Smooth muscle cell of the pulmonary artery (primary cell): ENCODE results near the gene ZNF783. TPM values are rescaled to one million over a fixed set of nuclear protein-coding genes. Genes with fewer than 3 reads are reported as not detected.

Experiments used
- total RNA-seq: library from RNA; depleted of rRNA; stranded (reverse); fragments of >200 nt; gene quantifications from 2 replicates; pipeline ENCODE4 v1.2.3, GENCODE V29; 2014

The ZNF783 gene
- 10.6 and 15.7 TPM in 2 replicates for total RNA-seq

DNA sequence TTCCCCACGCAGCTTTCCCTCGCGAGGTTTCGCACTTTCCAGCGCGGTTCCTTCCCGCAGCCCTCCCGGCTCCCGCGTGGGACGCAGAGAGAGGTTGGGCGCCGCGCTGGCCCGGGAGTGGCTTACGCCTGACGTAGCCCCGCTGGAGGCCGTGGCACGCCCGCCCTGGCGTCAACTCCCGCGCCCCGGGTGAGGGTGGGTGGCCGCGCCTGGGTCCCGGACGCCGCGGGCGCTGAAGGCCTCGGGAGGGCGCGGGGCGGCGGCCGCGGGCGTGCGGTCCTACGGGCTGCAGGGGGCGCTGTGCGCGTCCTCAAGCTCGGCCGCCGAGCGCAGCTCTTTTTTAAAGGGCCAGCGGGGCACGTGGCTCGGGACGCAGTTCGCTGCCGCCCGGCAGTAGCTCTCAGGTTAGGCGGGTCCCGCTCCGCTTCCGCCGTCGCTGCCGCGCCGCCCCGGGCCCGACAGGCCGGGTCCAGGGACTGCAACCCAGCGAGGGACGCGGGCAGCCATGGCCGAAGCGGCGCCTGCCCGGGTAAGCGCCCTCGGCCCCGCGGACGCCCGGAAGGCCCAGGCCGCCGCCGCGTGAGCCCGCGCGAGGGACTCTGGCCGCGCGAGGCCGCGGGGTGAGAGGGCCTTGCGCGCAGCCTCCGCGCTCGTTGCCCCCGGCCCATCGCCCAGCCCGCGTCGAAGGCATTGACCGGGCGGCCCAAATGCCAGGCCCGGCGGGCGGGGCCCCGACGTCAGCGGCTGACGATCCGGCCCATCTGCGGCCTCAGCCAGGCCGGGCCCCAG, at the start of gene ZNF783:
ZNF783 (plus strand) TSS at position 368 of the 789 bp plus-strand sequence; CDS start at position 506, 138 bp downstream.

DNA sequence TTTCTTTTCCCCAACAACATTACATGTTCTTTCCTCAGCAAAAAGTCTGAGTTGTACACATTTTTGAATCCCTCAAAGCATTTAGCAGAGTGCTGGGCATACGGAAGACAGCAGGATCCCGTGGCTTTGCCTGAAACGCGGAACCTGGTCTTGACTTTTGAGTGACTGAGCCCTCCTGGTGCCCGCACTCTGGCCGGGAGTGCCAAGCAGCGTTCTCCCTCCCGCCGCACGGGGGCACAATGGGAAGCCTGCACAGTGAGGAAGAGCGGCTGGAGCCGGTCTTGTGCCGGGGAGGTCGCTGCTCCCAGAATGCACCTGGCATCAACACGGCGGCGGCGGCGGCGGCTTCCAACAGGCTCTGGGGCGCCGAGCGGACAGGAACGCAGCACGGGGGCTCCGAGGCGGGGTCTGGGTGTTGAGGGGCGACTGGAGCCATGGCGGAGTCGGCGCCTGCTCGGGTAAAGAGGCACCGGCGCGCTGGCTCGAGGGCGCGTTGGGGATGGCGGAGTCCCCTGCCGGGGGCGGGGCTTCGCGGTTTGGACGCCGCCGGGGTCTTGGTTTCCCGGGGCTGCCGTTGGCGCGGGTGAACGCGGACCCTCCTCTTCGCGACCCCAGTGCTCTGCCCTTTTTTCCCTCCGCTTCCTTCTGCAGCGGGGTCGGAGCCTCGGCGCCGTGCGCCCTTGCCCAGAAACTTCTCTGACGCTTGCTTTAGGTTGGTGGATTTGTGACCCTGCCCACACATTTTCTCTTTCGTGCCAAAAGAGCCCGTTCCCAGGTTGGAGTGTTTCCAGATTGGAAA, 22.5 kb upstream of the ZNF783 start, which contains the start of gene ZNF212:
ZNF212 (plus strand) TSS at position 307 of the 799 bp plus-strand sequence; CDS start at position 435, 128 bp downstream.

Other genes with a start within 250 kb of the ZNF783 start
- gene PDIA4, start 233.7 kb upstream of the ZNF783 start, total RNA-seq: 437 and 505 TPM in 2 replicates
- gene ZNF786, start 171.5 kb upstream of the ZNF783 start, total RNA-seq: 4.6 and 7.1 TPM in 2 replicates
- gene ZNF425, start 135.9 kb upstream of the ZNF783 start, total RNA-seq: 2.5 and 3.7 TPM in 2 replicates
- gene ZNF398, start 114.7 kb upstream of the ZNF783 start, total RNA-seq: 10.2 and 10.4 TPM in 2 replicates
- 26.1 and 31.5 TPM in 2 replicates for gene ZNF282, start 66.7 kb upstream of the ZNF783 start, total RNA-seq
- gene ZNF212, start 22.5 kb upstream of the ZNF783 start, total RNA-seq: 4.3 and 5.3 TPM in 2 replicates
- 5.7 and 8.1 TPM in 2 replicates for gene ZNF777, start 198.9 kb downstream of the ZNF783 start, total RNA-seq
- 15.4 and 19.5 TPM in 2 replicates for gene ZNF746, start 235.6 kb downstream of the ZNF783 start, total RNA-seq